ENCODE measurements around the gene UBAC2. TPM values are rescaled to one million over a fixed set of nuclear protein-coding genes. Genes with fewer than 3 reads are reported as not detected.
"Not testable (repeated sequence)": the region's sequence is repeated elsewhere in the genome, so short reads cannot be mapped to it uniquely, and the experiment has no call there.

The UBAC2 gene
- total RNA-seq, 1 donor = 36.9 TPM

DNA sequence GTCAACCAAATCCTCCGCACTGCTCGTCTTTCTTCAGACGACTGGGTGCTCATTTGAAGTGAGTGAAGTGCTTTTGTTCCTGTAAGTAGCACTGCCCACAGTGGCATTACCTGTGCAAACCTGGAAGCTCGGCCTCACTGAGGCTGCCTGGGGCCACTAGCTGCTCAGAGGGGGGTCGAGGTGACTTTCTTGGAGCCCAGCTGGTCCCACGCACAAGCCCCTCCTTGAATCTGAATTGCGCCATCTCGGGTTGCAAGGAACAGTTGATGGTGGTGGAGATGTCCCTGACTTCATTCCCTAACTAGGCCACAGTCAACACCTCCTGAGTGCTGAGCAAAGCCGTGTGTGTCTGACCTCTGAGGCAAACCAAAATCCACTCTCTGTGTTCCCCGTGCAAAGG lies 185.8 kb downstream of the UBAC2 start:
- H2AFZ ChIP-seq (ENCODE audit: low read length) = no peak overlapping the region
- H3K79me2 ChIP-seq (ENCODE audit: insufficient read depth, low read length) = no peaks in the 10 kb centered on the region
- TF ChIP-seq, protein P1, sequence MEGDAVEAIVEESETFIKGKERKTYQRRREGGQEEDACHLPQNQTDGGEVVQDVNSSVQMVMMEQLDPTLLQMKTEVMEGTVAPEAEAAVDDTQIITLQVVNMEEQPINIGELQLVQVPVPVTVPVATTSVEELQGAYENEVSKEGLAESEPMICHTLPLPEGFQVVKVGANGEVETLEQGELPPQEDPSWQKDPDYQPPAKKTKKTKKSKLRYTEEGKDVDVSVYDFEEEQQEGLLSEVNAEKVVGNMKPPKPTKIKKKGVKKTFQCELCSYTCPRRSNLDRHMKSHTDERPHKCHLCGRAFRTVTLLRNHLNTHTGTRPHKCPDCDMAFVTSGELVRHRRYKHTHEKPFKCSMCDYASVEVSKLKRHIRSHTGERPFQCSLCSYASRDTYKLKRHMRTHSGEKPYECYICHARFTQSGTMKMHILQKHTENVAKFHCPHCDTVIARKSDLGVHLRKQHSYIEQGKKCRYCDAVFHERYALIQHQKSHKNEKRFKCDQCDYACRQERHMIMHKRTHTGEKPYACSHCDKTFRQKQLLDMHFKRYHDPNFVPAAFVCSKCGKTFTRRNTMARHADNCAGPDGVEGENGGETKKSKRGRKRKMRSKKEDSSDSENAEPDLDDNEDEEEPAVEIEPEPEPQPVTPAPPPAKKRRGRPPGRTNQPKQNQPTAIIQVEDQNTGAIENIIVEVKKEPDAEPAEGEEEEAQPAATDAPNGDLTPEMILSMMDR (IDR thresholded peaks at IDR 0.05; ENCODE audit: extremely low read depth, low read depth, low read length) = no peak
- no peak overlapping the region for H3K4me3 ChIP-seq (ENCODE audit: insufficient read depth, low read length)
- no peak overlapping the region for H3K4me2 ChIP-seq (ENCODE audit: insufficient read depth, low read length)
- H3K4me1 ChIP-seq (ENCODE audit: insufficient read depth, low read length) = no peaks in the 10 kb centered on the region
- no peaks in the 10 kb centered on the region for H3K27me3 ChIP-seq (ENCODE audit: insufficient read depth, low read length)
- H3K9me3 ChIP-seq (ENCODE audit: low read depth, low read length) = no peaks in the 10 kb centered on the region
- no peak for DNase-seq (ENCODE audit: insufficient read length, low spot score, missing footprints)
- no peaks in the 10 kb centered on the region for H4K20me1 ChIP-seq (ENCODE audit: insufficient read depth, low read length)
- H3K36me3 ChIP-seq (ENCODE audit: insufficient read depth, low read length) = no peaks in the 10 kb centered on the region
- H3K27ac ChIP-seq (ENCODE audit: low read depth, low read length) = no peak overlapping the region

DNA sequence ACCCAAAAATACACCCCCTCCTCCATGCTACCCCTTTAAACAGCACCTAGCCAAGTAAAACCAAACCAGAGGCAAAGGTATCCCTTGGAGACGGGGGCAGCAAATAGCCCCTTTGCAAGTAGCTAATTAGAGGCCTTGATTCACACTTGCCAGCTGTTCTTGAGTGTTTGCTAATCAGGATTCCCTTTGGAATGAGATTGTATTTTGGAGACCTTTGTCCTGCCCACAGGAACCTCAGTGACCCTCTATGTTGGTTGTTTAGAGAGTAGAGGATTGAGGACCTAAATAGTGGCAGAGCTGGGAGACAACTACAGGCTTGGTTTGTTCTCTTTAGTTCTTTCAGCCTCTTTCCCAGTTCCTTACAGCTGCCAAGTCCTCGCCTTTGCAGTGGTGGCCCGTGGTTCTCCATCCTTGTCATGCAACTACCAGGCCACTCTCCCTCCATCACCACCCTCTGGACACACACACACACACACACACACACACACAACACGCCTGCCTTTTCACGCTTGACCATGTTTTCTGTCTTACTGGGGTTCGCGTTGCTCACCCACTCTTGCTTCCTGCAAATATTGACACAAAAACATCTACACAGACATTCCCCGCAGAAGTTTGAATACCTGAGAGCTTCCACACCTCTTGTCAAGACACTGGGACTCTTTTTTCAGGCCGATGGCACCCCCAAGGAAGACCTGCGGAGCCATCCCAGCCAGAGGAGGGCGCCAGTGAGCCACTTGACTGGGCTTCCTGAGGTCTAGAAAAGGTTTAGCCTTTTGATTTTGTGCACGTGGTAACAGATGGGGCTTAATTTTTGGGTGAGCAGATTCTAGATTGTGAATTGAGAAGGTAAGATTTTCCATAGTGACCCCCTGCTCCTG lies 186.5 kb downstream of the UBAC2 start:
- H4K20me1 ChIP-seq (ENCODE audit: insufficient read depth, low read length) = no peaks in the 10 kb centered on the region
- no peaks in the 10 kb centered on the region for H3K4me1 ChIP-seq (ENCODE audit: insufficient read depth, low read length)
- H3K4me3 ChIP-seq (ENCODE audit: insufficient read depth, low read length) = no peak overlapping the region
- H3K27ac ChIP-seq (ENCODE audit: low read depth, low read length) = no peak overlapping the region
- TF ChIP-seq, protein P1 (IDR thresholded peaks at IDR 0.05; ENCODE audit: extremely low read depth, low read depth, low read length) = peak; percentile 74
- no peaks in the 10 kb centered on the region for H3K27me3 ChIP-seq (ENCODE audit: insufficient read depth, low read length)
- no peaks in the 10 kb centered on the region for H3K79me2 ChIP-seq (ENCODE audit: insufficient read depth, low read length)
- no peaks in the 10 kb centered on the region for H3K9me3 ChIP-seq (ENCODE audit: low read depth, low read length)
- no peak overlapping the region for H2AFZ ChIP-seq (ENCODE audit: low read length)
- no peak for DNase-seq (ENCODE audit: insufficient read length, low spot score, missing footprints)
- no peaks in the 10 kb centered on the region for H3K36me3 ChIP-seq (ENCODE audit: insufficient read depth, low read length)
- H3K4me2 ChIP-seq (ENCODE audit: insufficient read depth, low read length) = no peak overlapping the region

DNA sequence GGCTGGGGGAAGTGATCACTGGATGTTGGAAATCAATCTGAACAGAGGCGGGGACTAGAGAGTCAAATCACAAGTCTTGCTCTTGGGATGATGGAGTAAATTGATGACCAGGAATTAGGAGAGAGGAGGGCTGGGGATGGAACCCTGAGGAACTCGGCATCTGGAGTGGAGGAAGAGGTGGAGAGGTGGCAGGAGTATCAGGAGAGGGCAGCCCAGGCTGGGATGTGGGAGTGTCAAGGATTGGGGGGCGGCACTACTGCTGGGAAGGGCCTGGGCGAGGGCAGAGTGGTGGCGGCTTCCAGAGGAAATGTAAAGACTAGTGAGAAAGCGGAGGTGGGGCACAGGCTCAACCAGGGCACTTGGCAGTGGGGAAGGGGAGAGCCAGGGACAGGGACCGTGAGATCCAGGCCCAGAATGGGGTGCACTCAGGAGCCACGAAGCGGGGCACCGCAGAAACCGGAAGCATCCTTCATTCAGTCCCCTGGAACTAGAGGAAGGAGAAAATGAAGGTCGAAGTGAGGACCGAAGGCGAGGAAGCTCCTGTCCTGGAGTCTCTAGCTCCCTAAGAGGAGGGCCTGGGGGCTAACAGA lies 187.8 kb downstream of the UBAC2 start:
- DNase-seq (ENCODE audit: insufficient read length, low spot score, missing footprints) = no peak
- no peaks in the 10 kb centered on the region for H3K9me3 ChIP-seq (ENCODE audit: low read depth, low read length)
- TF ChIP-seq, protein P1 (IDR thresholded peaks at IDR 0.05; ENCODE audit: extremely low read depth, low read depth, low read length) = no peak
- H3K4me3 ChIP-seq (ENCODE audit: insufficient read depth, low read length) = no peak overlapping the region
- H3K36me3 ChIP-seq (ENCODE audit: insufficient read depth, low read length) = no peaks in the 10 kb centered on the region
- no peak overlapping the region for H2AFZ ChIP-seq (ENCODE audit: low read length)
- no peak overlapping the region for H3K27ac ChIP-seq (ENCODE audit: low read depth, low read length)
- no peaks in the 10 kb centered on the region for H3K27me3 ChIP-seq (ENCODE audit: insufficient read depth, low read length)
- H3K4me2 ChIP-seq (ENCODE audit: insufficient read depth, low read length) = no peak overlapping the region
- no peaks in the 10 kb centered on the region for H3K79me2 ChIP-seq (ENCODE audit: insufficient read depth, low read length)
- no peaks in the 10 kb centered on the region for H3K4me1 ChIP-seq (ENCODE audit: insufficient read depth, low read length)
- H4K20me1 ChIP-seq (ENCODE audit: insufficient read depth, low read length) = no peaks in the 10 kb centered on the region

DNA sequence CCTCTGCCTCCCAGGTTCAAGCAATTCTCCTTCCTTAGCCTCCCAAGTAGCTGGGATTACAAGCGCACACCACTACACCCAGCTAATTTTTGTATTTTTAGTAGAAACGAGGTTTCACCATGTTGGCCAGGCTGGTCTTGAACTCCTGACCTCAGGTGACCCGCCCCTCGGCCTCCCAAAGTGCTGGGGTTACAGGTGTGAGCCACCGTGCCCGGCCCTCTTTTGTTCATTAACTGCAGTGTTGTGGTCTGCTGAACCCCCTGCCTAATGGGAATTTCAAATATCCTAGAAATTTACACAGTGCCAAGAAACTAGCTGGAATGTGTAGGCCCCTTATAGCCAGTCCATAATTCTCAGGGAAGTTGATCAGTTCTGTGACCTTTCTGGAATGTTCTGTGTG lies 188.4 kb downstream of the UBAC2 start:
- H3K9me3 ChIP-seq (ENCODE audit: low read depth, low read length); H3K4me1 ChIP-seq (ENCODE audit: insufficient read depth, low read length); H3K27me3 ChIP-seq (ENCODE audit: insufficient read depth, low read length); H3K79me2 ChIP-seq (ENCODE audit: insufficient read depth, low read length); H3K27ac ChIP-seq (ENCODE audit: low read depth, low read length); H4K20me1 ChIP-seq (ENCODE audit: insufficient read depth, low read length); DNase-seq (ENCODE audit: insufficient read length, low spot score, missing footprints); H2AFZ ChIP-seq (ENCODE audit: low read length); H3K4me3 ChIP-seq (ENCODE audit: insufficient read depth, low read length); H3K36me3 ChIP-seq (ENCODE audit: insufficient read depth, low read length); H3K4me2 ChIP-seq (ENCODE audit: insufficient read depth, low read length): not testable (repeated sequence)

Measured in osteoblast (primary cell).